ENCODE measurements around the gene MAPT.

MAPT gene

GRCh38 chr17:45867702-45868101, 26.7 kb upstream of the MAPT start:
- no peak for TF ChIP-seq ISL1 (CRISPR knock-in tag; IDR thresholded peaks at IDR 0.05)
- TF ChIP-seq TOX (CRISPR knock-in tag; IDR thresholded peaks at IDR 0.05; ENCODE audit: borderline replicate concordance): no peak
- TF ChIP-seq PPARA (CRISPR knock-in tag; IDR thresholded peaks at IDR 0.05; ENCODE audit: borderline replicate concordance): no peak
- TF ChIP-seq ZC3H10 (CRISPR knock-in tag; IDR thresholded peaks at IDR 0.05): no peak
- no peak for TF ChIP-seq ZFP3 (CRISPR knock-in tag; IDR thresholded peaks at IDR 0.05)
- no peak for TF ChIP-seq CSDC2 (CRISPR knock-in tag; IDR thresholded peaks at IDR 0.05)
- no peak for TF ChIP-seq CREB5 (CRISPR knock-in tag; IDR thresholded peaks at IDR 0.05; ENCODE audit: low read depth)
- ATAC-seq: no peak

- no peak for ATAC-seq
- TF ChIP-seq POU6F1 (CRISPR knock-in tag; IDR thresholded peaks at IDR 0.05; ENCODE audit: borderline replicate concordance, low read depth) (no peak), PPARA (CRISPR knock-in tag; IDR thresholded peaks at IDR 0.05; ENCODE audit: borderline replicate concordance) (no peak), ZFP3 (CRISPR knock-in tag; IDR thresholded peaks at IDR 0.05) (no peak), ESRRG (CRISPR knock-in tag; IDR thresholded peaks at IDR 0.05) (no peak), BACH2 (CRISPR knock-in tag; IDR thresholded peaks at IDR 0.05; ENCODE audit: borderline replicate concordance) (no peak), CSRNP3 (CRISPR knock-in tag; IDR thresholded peaks at IDR 0.05) (no peak), PATZ1 (CRISPR knock-in tag; IDR thresholded peaks at IDR 0.05; ENCODE audit: borderline replicate concordance) (no peak), ZNF565 (CRISPR knock-in tag; conservative IDR thresholded peaks at IDR 0.05; ENCODE audit: low read depth) (no peak), ISL1 (CRISPR knock-in tag; IDR thresholded peaks at IDR 0.05) (no peak), ZNF8 (CRISPR knock-in tag; IDR thresholded peaks at IDR 0.05) (no peak)
Measured at GRCh38 chr17:45868276-45868675, 26.1 kb upstream of the MAPT start.

- no peak for ATAC-seq
- TF ChIP-seq GLIS3 (CRISPR knock-in tag; IDR thresholded peaks at IDR 0.05): no peak
- TF ChIP-seq ARNTL (CRISPR knock-in tag; IDR thresholded peaks at IDR 0.05; ENCODE audit: borderline replicate concordance, low read depth): no peak
- TF ChIP-seq CSRNP3 (CRISPR knock-in tag; IDR thresholded peaks at IDR 0.05): no peak
- no peak for TF ChIP-seq ZNF565 (CRISPR knock-in tag; conservative IDR thresholded peaks at IDR 0.05; ENCODE audit: low read depth)
- TF ChIP-seq ZC3H10 (CRISPR knock-in tag; IDR thresholded peaks at IDR 0.05): no peak
- TF ChIP-seq PATZ1 (CRISPR knock-in tag; IDR thresholded peaks at IDR 0.05; ENCODE audit: borderline replicate concordance): no peak
- no peak for TF ChIP-seq ISL1 (CRISPR knock-in tag; IDR thresholded peaks at IDR 0.05)
- TF ChIP-seq OSR1 (CRISPR knock-in tag; IDR thresholded peaks at IDR 0.05): no peak
- TF ChIP-seq PPARA (CRISPR knock-in tag; IDR thresholded peaks at IDR 0.05; ENCODE audit: borderline replicate concordance): no peak
- no peak for TF ChIP-seq SNAI2 (CRISPR knock-in tag; IDR thresholded peaks at IDR 0.05)
- TF ChIP-seq ZNF70 (CRISPR knock-in tag; IDR thresholded peaks at IDR 0.05): no peak
- TF ChIP-seq POU6F1 (CRISPR knock-in tag; IDR thresholded peaks at IDR 0.05; ENCODE audit: borderline replicate concordance, low read depth): no peak
- TF ChIP-seq TOX (CRISPR knock-in tag; IDR thresholded peaks at IDR 0.05; ENCODE audit: borderline replicate concordance): no peak
- no peak for TF ChIP-seq ESRRG (CRISPR knock-in tag; IDR thresholded peaks at IDR 0.05)
- no peak for TF ChIP-seq ZFP3 (CRISPR knock-in tag; IDR thresholded peaks at IDR 0.05)
- TF ChIP-seq BACH2 (CRISPR knock-in tag; IDR thresholded peaks at IDR 0.05; ENCODE audit: borderline replicate concordance): no peak
- TF ChIP-seq ZNF8 (CRISPR knock-in tag; IDR thresholded peaks at IDR 0.05): no peak
- no peak for TF ChIP-seq RARB (CRISPR knock-in tag; IDR thresholded peaks at IDR 0.05)
- TF ChIP-seq CREB5 (CRISPR knock-in tag; IDR thresholded peaks at IDR 0.05; ENCODE audit: low read depth): no peak
- no peak for TF ChIP-seq CSDC2 (CRISPR knock-in tag; IDR thresholded peaks at IDR 0.05)
Measured at GRCh38 chr17:45869676-45870341, 24.5 kb upstream of the MAPT start.

Measured in SK-N-SH treated with all-trans-retinoic acid at 6 μM for 48 hours (cell line).